HEK293 (cell line): ENCODE results near the gene C17orf50.

Experiments used
- CTCF ChIA-PET: fragments of 350-600 bp; formaldehyde crosslinking; extraction: SDS; loops from one replicate; lab custom pipeline; 2021; ENCODE audit warnings: antibody characterized with exemption; lab: Yijun Ruan, JAX
- POLR2A ChIA-PET: fragments of 300-600 bp; formaldehyde crosslinking; extraction: SDS; loops from one replicate; lab custom pipeline; 2020; ENCODE audit warnings: antibody characterized with exemption, inconsistent platforms; lab: Yijun Ruan, JAX
- H3K27ac ChIP-seq: fragments of 200-500 bp; sonication (Bioruptor generic); 2 replicates; pipeline ENCODE4 v1.5.1; 2014; ENCODE audit warnings: low read depth, low read length, control low read depth, inconsistent platforms; ENCODE audit errors: extremely low read depth
- H3K36me3 ChIP-seq, 2 experiments: fragments of 200-500 bp in 1 of 2; sonication (Bioruptor generic) in 1 of 2; 1 replicate in 1 of 2; 2 replicates in 1 of 2; pipeline ENCODE4 v1.5.1; 2014 to 2017; ENCODE audit warnings: inconsistent platforms in 2 of 2, low read length in 2 of 2; ENCODE audit not compliant: control insufficient read depth in 2 of 2, insufficient read depth in 1 of 2
- H3K4me1 ChIP-seq: fragments of 200-500 bp; sonication (Bioruptor generic); 2 replicates; pipeline ENCODE4 v1.5.1; 2014; ENCODE audit warnings: mild to moderate bottlenecking, low read length, inconsistent platforms; ENCODE audit not compliant: control insufficient read depth, insufficient read depth
- H3K4me3 ChIP-seq: 2 replicates; pipeline ENCODE4 v1.5.1; 2011; ENCODE audit warnings: low read depth, mild to moderate bottlenecking, control low read depth, low read length, moderate library complexity
- H3K9me3 ChIP-seq: fragments of 200-500 bp; sonication (Bioruptor generic); 2 replicates; pipeline ENCODE4 v1.5.1; 2014; ENCODE audit warnings: low read depth, low read length, inconsistent platforms; ENCODE audit not compliant: control insufficient read depth, insufficient read depth
- GLIS1 ChIP-seq: fragments of 450-650 bp; formaldehyde crosslinking; IDR thresholded peaks from 2 replicates; pipeline ENCODE4 v1.5.1; 2016; ENCODE audit warnings: missing biosample characterization, missing genetic modification characterization
- GLIS2 ChIP-seq: fragments of 450-650 bp; formaldehyde crosslinking; IDR thresholded peaks from 2 replicates; pipeline ENCODE4 v1.5.1; 2016; ENCODE audit warnings: missing biosample characterization, missing genetic modification characterization
- SP3 ChIP-seq: fragments of 450-650 bp; formaldehyde crosslinking; IDR thresholded peaks from 2 replicates; pipeline ENCODE4 v1.5.1; 2016; ENCODE audit warnings: missing biosample characterization, missing genetic modification characterization
- ZBTB21 ChIP-seq: fragments of 450-650 bp; formaldehyde crosslinking; IDR thresholded peaks from 2 replicates; pipeline ENCODE4 v1.5.1; 2017; ENCODE audit warnings: missing biosample characterization, missing genetic modification characterization
- ZBTB6 ChIP-seq: fragments of 450-650 bp; formaldehyde crosslinking; IDR thresholded peaks from 2 replicates; pipeline ENCODE4 v1.5.1; 2017; ENCODE audit warnings: missing biosample characterization, missing genetic modification characterization
- ZNF10 ChIP-seq: fragments of 450-650 bp; formaldehyde crosslinking; IDR thresholded peaks from 2 replicates; pipeline ENCODE4 v1.5.1; 2017; ENCODE audit warnings: missing biosample characterization, missing genetic modification characterization
- ZNF112 ChIP-seq: fragments of 450-650 bp; formaldehyde crosslinking; IDR thresholded peaks from 2 replicates; pipeline ENCODE4 v1.5.0; 2017; ENCODE audit warnings: missing biosample characterization, missing genetic modification characterization
- ZNF169 ChIP-seq: fragments of 450-650 bp; formaldehyde crosslinking; IDR thresholded peaks from 2 replicates; pipeline ENCODE4 v1.5.1; 2016; ENCODE audit warnings: missing biosample characterization, missing genetic modification characterization
- ZNF174 ChIP-seq: fragments of 450-650 bp; formaldehyde crosslinking; IDR thresholded peaks from 2 replicates; pipeline ENCODE4 v1.5.0; 2017; ENCODE audit warnings: missing biosample characterization, mild to moderate bottlenecking, missing genetic modification characterization
- ZNF248 ChIP-seq: fragments of 450-650 bp; formaldehyde crosslinking; IDR thresholded peaks from 2 replicates; pipeline ENCODE4 v1.5.1; 2017; ENCODE audit warnings: missing biosample characterization, missing genetic modification characterization
- ZNF311 ChIP-seq: fragments of 450-650 bp; formaldehyde crosslinking; IDR thresholded peaks from 2 replicates; pipeline ENCODE4 v1.5.1; 2017; ENCODE audit warnings: missing biosample characterization, missing genetic modification characterization, borderline replicate concordance
- ZNF404 ChIP-seq: fragments of 450-650 bp; formaldehyde crosslinking; IDR thresholded peaks from 2 replicates; pipeline ENCODE4 v1.5.1; 2017; ENCODE audit warnings: missing biosample characterization, missing genetic modification characterization
- ZNF48 ChIP-seq: fragments of 450-650 bp; formaldehyde crosslinking; IDR thresholded peaks from 2 replicates; pipeline ENCODE4 v1.5.1; 2016; ENCODE audit warnings: missing biosample characterization, missing genetic modification characterization
- ZNF624 ChIP-seq: fragments of 450-650 bp; formaldehyde crosslinking; IDR thresholded peaks from 2 replicates; pipeline ENCODE4 v1.5.1; 2017; ENCODE audit warnings: missing biosample characterization, missing genetic modification characterization
- ZNF626 ChIP-seq: fragments of 450-650 bp; sonication (Bioruptor Pico); formaldehyde crosslinking; IDR thresholded peaks from 2 replicates; pipeline ENCODE4 v1.5.1; 2018; ENCODE audit warnings: missing biosample characterization, missing genetic modification characterization, inconsistent platforms
- ZSCAN16 ChIP-seq: fragments of 450-650 bp; formaldehyde crosslinking; IDR thresholded peaks from 2 replicates; pipeline ENCODE4 v1.5.1; 2016; ENCODE audit warnings: missing biosample characterization, missing genetic modification characterization
- TF ChIP-seq, protein P1 (sequence below): IDR thresholded peaks from 2 replicates; pipeline ENCODE4 v1.6.1; 2011; ENCODE audit warnings: mild to moderate bottlenecking, low read depth, low read length, borderline replicate concordance
- TF ChIP-seq, protein P2 (sequence below): fragments of 450-650 bp; formaldehyde crosslinking; IDR thresholded peaks from 2 replicates; pipeline ENCODE4 v1.5.1; 2016; ENCODE audit warnings: missing biosample characterization, missing genetic modification characterization
- TF ChIP-seq, protein P3 (sequence below): fragments of 450-650 bp; formaldehyde crosslinking; optimal IDR thresholded peaks from 2 replicates; pipeline ENCODE3; 2016; ENCODE audit warnings: missing biosample characterization, mild to moderate bottlenecking, missing genetic modification characterization

C17orf50 gene

DNA sequence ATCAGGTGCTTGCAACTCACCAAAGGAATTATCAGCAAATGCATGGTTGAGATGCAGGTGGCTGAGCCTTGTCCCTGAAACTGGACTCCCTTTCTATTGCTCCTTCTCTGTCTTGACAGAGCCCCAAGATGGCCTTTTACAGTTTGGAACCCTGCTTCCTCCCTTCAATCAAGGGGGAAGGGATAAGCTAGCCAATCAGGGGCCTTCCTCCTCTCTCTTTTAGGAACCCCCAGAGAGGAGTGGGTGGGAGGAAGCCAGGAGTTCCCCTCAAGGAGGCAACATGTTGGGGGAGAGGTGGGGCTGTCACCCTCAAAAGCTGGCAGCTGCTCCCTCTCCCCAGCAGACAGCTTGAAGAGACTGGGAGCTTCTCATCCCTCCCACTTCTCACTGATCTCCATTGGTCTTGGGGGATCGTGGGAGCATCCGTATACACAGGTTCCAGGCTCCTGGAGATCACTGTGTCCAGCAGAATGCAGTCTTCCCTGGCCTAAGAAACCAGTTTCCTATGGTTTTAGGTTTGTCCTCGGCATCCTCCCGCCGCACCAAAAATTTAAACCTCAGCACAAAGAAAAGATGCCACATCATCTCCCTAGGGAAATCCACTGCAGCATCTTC is 22.1 kb upstream of the C17orf50 start:
- ChIA-PET CTCF (interaction anchor here (0.8 to 2.0 kb wide), 2 partner anchors 8 to 10 kb away, joined by 3 to 15 read pairs; no protein-coding TSS in a partner anchor), POLR2A (interaction anchor here (1.1 kb wide), 1 partner anchor 43 kb away, joined by 3 read pairs; no protein-coding TSS in a partner anchor)
- Histone ChIP-seq H3K27ac (no peak overlapping the region), H3K36me3 (peaks cover 5 to 7% of the 10 kb centered on the region in 2 experiments; a peak in 2 of 3 replicates), H3K4me1 (no peaks in the 10 kb centered on the region), H3K4me3 (no peak overlapping the region), H3K9me3 (no peaks in the 10 kb centered on the region)
- TF ChIP-seq ZNF112 (tag by site-specific recombination), result no peak
- no peak for TF ChIP-seq ZSCAN16 (tag by site-specific recombination)
- TF ChIP-seq, protein P1, sequence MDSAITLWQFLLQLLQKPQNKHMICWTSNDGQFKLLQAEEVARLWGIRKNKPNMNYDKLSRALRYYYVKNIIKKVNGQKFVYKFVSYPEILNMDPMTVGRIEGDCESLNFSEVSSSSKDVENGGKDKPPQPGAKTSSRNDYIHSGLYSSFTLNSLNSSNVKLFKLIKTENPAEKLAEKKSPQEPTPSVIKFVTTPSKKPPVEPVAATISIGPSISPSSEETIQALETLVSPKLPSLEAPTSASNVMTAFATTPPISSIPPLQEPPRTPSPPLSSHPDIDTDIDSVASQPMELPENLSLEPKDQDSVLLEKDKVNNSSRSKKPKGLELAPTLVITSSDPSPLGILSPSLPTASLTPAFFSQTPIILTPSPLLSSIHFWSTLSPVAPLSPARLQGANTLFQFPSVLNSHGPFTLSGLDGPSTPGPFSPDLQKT, result no peak
- no peak for TF ChIP-seq GLIS1
- TF ChIP-seq ZNF624 (tag by site-specific recombination), result no peak
- no peak for TF ChIP-seq ZNF174 (tag by site-specific recombination)
- no peak for TF ChIP-seq ZNF626
- TF ChIP-seq ZNF404 (tag by site-specific recombination), result no peak
- TF ChIP-seq, protein P2, sequence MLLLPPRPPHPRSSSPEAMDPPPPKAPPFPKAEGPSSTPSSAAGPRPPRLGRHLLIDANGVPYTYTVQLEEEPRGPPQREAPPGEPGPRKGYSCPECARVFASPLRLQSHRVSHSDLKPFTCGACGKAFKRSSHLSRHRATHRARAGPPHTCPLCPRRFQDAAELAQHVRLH (tag by site-specific recombination), result no peak
- TF ChIP-seq, protein P3, sequence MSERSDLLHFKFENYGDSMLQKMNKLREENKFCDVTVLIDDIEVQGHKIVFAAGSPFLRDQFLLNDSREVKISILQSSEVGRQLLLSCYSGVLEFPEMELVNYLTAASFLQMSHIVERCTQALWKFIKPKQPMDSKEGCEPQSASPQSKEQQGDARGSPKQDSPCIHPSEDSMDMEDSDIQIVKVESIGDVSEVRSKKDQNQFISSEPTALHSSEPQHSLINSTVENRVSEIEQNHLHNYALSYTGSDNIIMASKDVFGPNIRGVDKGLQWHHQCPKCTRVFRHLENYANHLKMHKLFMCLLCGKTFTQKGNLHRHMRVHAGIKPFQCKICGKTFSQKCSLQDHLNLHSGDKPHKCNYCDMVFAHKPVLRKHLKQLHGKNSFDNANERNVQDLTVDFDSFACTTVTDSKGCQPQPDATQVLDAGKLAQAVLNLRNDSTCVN (tag by site-specific recombination), result no peak
- no peak for TF ChIP-seq ZNF48 (tag by site-specific recombination)
- TF ChIP-seq ZBTB21 (tag by site-specific recombination), result no peak
- TF ChIP-seq ZBTB6 (tag by site-specific recombination), result no peak

DNA sequence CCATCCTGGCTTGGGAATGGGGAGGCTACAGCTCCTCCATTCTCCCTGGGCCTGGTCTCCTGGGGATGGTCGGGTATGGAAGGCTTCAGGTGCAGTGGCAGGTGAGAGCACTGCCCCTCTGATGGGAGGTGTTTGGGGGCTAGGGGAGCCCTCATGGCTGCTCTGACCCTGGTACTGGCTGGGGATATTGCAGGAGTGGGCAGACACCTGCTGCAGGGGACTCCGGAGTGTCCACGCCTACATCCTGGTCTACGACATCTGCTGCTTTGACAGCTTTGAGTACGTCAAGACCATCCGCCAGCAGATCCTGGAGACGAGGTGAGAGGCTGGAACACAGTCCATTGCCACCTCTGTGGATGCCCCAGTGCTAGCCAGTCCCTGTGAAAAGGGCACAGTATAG is 20.5 kb upstream of the C17orf50 start:
- Histone ChIP-seq H3K36me3 (peaks cover 4 to 5% of the 10 kb centered on the region in 2 experiments; a peak in 2 of 3 replicates), H3K4me3 (no peak overlapping the region), H3K9me3 (no peaks in the 10 kb centered on the region), H3K4me1 (no peaks in the 10 kb centered on the region), H3K27ac (no peak overlapping the region)
- TF ChIP-seq SP3, result no peak
- no peak for TF ChIP-seq ZNF248
- TF ChIP-seq ZNF311 (tag by site-specific recombination), result no peak
- TF ChIP-seq ZNF10 (tag by site-specific recombination), result no peak
- no peak for TF ChIP-seq ZNF169 (tag by site-specific recombination)
- TF ChIP-seq GLIS2 (tag by site-specific recombination), result no peak
- POLR2A ChIA-PET, result interaction anchor here (2.8 kb wide), 1 partner anchor 9 kb away, joined by 19 read pairs; the partner anchor contains the start of gene RASL10B
- CTCF ChIA-PET, result interaction anchor here (0.8 to 11.6 kb wide), 6 partner anchors 8 to 128 kb away, joined by 3 to 321 read pairs (median 4); no protein-coding TSS in a partner anchor
